Stimulated activated CD4-positive, alpha-beta T cell treated with anti-CD3 and anti-CD28 coated beads, Interleukin-4, amount 100 ng/mL, for 1 hour (primary cell): ENCODE results near the gene FCRL4.
"Not testable (repeated sequence)": the region's sequence is repeated elsewhere in the genome, so short reads cannot be mapped to it uniquely, and the experiment has no call there.

Experiments
- DNase-seq: peaks from one replicate; pipeline ENCODE4 v3.0.0-alpha.2; 2020

Gene FCRL4

GRCh38 chr1:157548081-157548480 is 49.8 kb downstream of the FCRL4 start:
- not testable (repeated sequence) for DNase-seq

GRCh38 chr1:157542676-157543075 is 55.2 kb downstream of the FCRL4 start:
- no peak for DNase-seq

- DNase-seq: no peak
Measured at GRCh38 chr1:157540852-157541251, 57.0 kb downstream of the FCRL4 start.

GRCh38 chr1:157540160-157540748 is 57.6 kb downstream of the FCRL4 start:
- DNase-seq: no peak

GRCh38 chr1:157539568-157539967 is 58.3 kb downstream of the FCRL4 start:
- no peak for DNase-seq

GRCh38 chr1:157532569-157532968 is 65.3 kb downstream of the FCRL4 start:
- no peak for DNase-seq

- no peak for DNase-seq
Measured at GRCh38 chr1:157523774-157524493, 74.0 kb downstream of the FCRL4 start.
